MM.1S (cell line): ENCODE measurements around the gene ADAMTS12.

Experiments used
- DNase-seq: peaks from one replicate; pipeline ENCODE4 v3.0.0-alpha.2; 2015
- H2AFZ ChIP-seq: fragments of 300-600 bp; sonication (generic); 2 replicates; pipeline ENCODE4 v1.6.0; 2016; ENCODE audit warnings: antibody characterized with exemption, low read length
- H3F3A ChIP-seq: fragments of 300-600 bp; sonication (generic); 2 replicates; pipeline ENCODE4 v1.6.1; 2016; ENCODE audit warnings: mild to moderate bottlenecking, antibody characterized with exemption, low read length, moderate library complexity, mixed read lengths; ENCODE audit not compliant: insufficient read depth
- H3K27ac ChIP-seq: fragments of 300-600 bp; sonication (generic); 2 replicates; pipeline ENCODE4 v1.5.1; 2016; ENCODE audit warnings: mild to moderate bottlenecking, low read length
- H3K27me3 ChIP-seq: fragments of 300-600 bp; sonication (generic); replicated peaks from 2 replicates; pipeline ENCODE4 v1.6.0; 2016; ENCODE audit warnings: low read length; ENCODE audit not compliant: insufficient read depth
- H3K36me3 ChIP-seq: fragments of 300-600 bp; sonication (generic); replicated peaks from 2 replicates; pipeline ENCODE4 v1.6.1; 2016; ENCODE audit warnings: mild to moderate bottlenecking, low read length, mixed read lengths; ENCODE audit not compliant: insufficient read depth
- H3K4me1 ChIP-seq: fragments of 300-600 bp; sonication (generic); 2 replicates; pipeline ENCODE4 v1.6.1; 2016; ENCODE audit warnings: low read length, mixed read lengths
- H3K4me2 ChIP-seq: fragments of 300-600 bp; sonication (generic); 2 replicates; pipeline ENCODE4 v1.6.0; 2016; ENCODE audit warnings: low read depth, low read length
- H3K4me3 ChIP-seq: fragments of 300-600 bp; sonication (generic); 2 replicates; pipeline ENCODE4 v1.5.1; 2016; ENCODE audit warnings: low read length, mixed read lengths
- H3K79me2 ChIP-seq: fragments of 300-600 bp; sonication (generic); 2 replicates; pipeline ENCODE4 v1.6.1; 2016; ENCODE audit warnings: mixed run types, low read length, mixed read lengths
- H3K9ac ChIP-seq: fragments of 300-600 bp; sonication (generic); 2 replicates; pipeline ENCODE4 v1.6.1; 2016; ENCODE audit warnings: low read length, mixed read lengths
- H3K9me2 ChIP-seq: fragments of 300-600 bp; sonication (generic); replicated peaks from 2 replicates; pipeline ENCODE4 v1.6.1; 2016; ENCODE audit warnings: mild to moderate bottlenecking, low read length, mixed read lengths; ENCODE audit not compliant: insufficient read depth
- H3K9me3 ChIP-seq: fragments of 300-600 bp; sonication (generic); replicated peaks from 2 replicates; pipeline ENCODE4 v1.6.1; 2016; ENCODE audit warnings: mild to moderate bottlenecking, low read length, mixed read lengths; ENCODE audit not compliant: insufficient read depth
- H4K20me1 ChIP-seq: fragments of 300-600 bp; sonication (generic); 2 replicates; pipeline ENCODE4 v1.6.1; 2016; ENCODE audit warnings: mild to moderate bottlenecking, low read length, moderate library complexity, mixed read lengths; ENCODE audit not compliant: insufficient read depth
- CTCF ChIP-seq: fragments of 300-600 bp; sonication (generic); IDR thresholded peaks from 2 replicates; pipeline ENCODE4 v1.5.1; 2016; ENCODE audit warnings: antibody characterized with exemption, low read length, mixed read lengths
- EZH2 ChIP-seq: fragments of 300-600 bp; sonication (generic); optimal IDR thresholded peaks from 2 replicates; pipeline ENCODE3; 2017; ENCODE audit warnings: low read depth, mild to moderate bottlenecking, antibody characterized with exemption, low read length, mixed read lengths
- EZH2phosphoT487 ChIP-seq: fragments of 300-600 bp; sonication (generic); IDR thresholded peaks from 2 replicates; pipeline ENCODE4 v1.6.1; 2018; ENCODE audit warnings: antibody characterized with exemption, low read length

Gene ADAMTS12

GRCh38 chr5:33748754-33749153 lies 143.0 kb downstream of the ADAMTS12 start:
- no peak overlapping the region for H3K4me2 ChIP-seq
- no peak overlapping the region for H3K27ac ChIP-seq
- DNase-seq = no peak
- H3F3A ChIP-seq = no peaks in the 10 kb centered on the region
- H2AFZ ChIP-seq = no peak overlapping the region
- H3K27me3 ChIP-seq = no peaks in the 10 kb centered on the region
- no peak for TF ChIP-seq EZH2phosphoT487
- TF ChIP-seq CTCF = no peak
- no peak for TF ChIP-seq EZH2
- H3K9ac ChIP-seq = no peak overlapping the region
- H3K36me3 ChIP-seq = no peaks in the 10 kb centered on the region
- no peak overlapping the region for H3K4me3 ChIP-seq
- no peaks in the 10 kb centered on the region for H4K20me1 ChIP-seq
- no peaks in the 10 kb centered on the region for H3K9me2 ChIP-seq
- H3K79me2 ChIP-seq = no peaks in the 10 kb centered on the region
- no peaks in the 10 kb centered on the region for H3K4me1 ChIP-seq
- H3K9me3 ChIP-seq = no peaks in the 10 kb centered on the region

- no peaks in the 10 kb centered on the region for H3K27me3 ChIP-seq
- H3K4me2 ChIP-seq = no peak overlapping the region
- H3F3A ChIP-seq = no peaks in the 10 kb centered on the region
- no peaks in the 10 kb centered on the region for H3K4me1 ChIP-seq
- no peak overlapping the region for H3K9ac ChIP-seq
- H3K9me3 ChIP-seq = no peaks in the 10 kb centered on the region
- no peaks in the 10 kb centered on the region for H3K9me2 ChIP-seq
- no peak overlapping the region for H3K4me3 ChIP-seq
- no peak for DNase-seq
- no peak overlapping the region for H2AFZ ChIP-seq
- no peaks in the 10 kb centered on the region for H4K20me1 ChIP-seq
- no peak for TF ChIP-seq CTCF
- no peak for TF ChIP-seq EZH2phosphoT487
- no peak for TF ChIP-seq EZH2
- H3K27ac ChIP-seq = no peak overlapping the region
- H3K36me3 ChIP-seq = no peaks in the 10 kb centered on the region
- no peaks in the 10 kb centered on the region for H3K79me2 ChIP-seq
Observed at GRCh38 chr5:33745101-33745770, 146.6 kb downstream of the ADAMTS12 start.

- Histone ChIP-seq H3K27me3 (no peaks in the 10 kb centered on the region), H3K4me1 (no peaks in the 10 kb centered on the region)
Observed at GRCh38 chr5:33743099-33743498, 148.7 kb downstream of the ADAMTS12 start.

More at GRCh38 chr5:33743099-33743498, 148.7 kb downstream of the ADAMTS12 start:
- no peaks in the 10 kb centered on the region for H3K36me3 ChIP-seq
- no peaks in the 10 kb centered on the region for H3K9me2 ChIP-seq
- no peak overlapping the region for H3K9ac ChIP-seq
- H3K9me3 ChIP-seq = no peaks in the 10 kb centered on the region
- no peak overlapping the region for H3K4me2 ChIP-seq
- no peaks in the 10 kb centered on the region for H3F3A ChIP-seq
- TF ChIP-seq EZH2 (no peak), CTCF (no peak), EZH2phosphoT487 (no peak)
- no peak for DNase-seq
- H3K79me2 ChIP-seq = no peaks in the 10 kb centered on the region
- H3K27ac ChIP-seq = no peak overlapping the region
- H2AFZ ChIP-seq = no peak overlapping the region
- no peaks in the 10 kb centered on the region for H4K20me1 ChIP-seq
- H3K4me3 ChIP-seq = no peak overlapping the region
